PFSK-1 (cell line): ENCODE data around the gene CTXN1.

Source experiments
- POLR2AphosphoS5 ChIP-seq: IDR thresholded peaks from 2 replicates; pipeline ENCODE4 v1.6.1; 2012; ENCODE audit warnings: low read depth, mild to moderate bottlenecking, control low read depth, low read length, moderate library complexity
- REST ChIP-seq, 2 experiments: IDR thresholded peaks; 2 replicates each; pipeline versions ENCODE4 v1.6.1 to v1.8.0; 2011 to 2012; ENCODE audit warnings: low read depth in 2 of 2, low read length in 2 of 2, control low read depth in 1 of 2, inconsistent platforms in 1 of 2, mild to moderate bottlenecking in 1 of 2, moderate library complexity in 1 of 2; ENCODE audit not compliant: insufficient read depth in 1 of 2
- SIN3A ChIP-seq: IDR thresholded peaks from 2 replicates; pipeline ENCODE4 v1.6.1; 2012; ENCODE audit warnings: mild to moderate bottlenecking, low read length, moderate library complexity, borderline replicate concordance; ENCODE audit not compliant: insufficient read depth
- TAF1 ChIP-seq: IDR thresholded peaks from 2 replicates; pipeline ENCODE4 v1.6.1; 2012; ENCODE audit warnings: low read length, control low read depth, borderline replicate concordance; ENCODE audit not compliant: insufficient read depth

- TF ChIP-seq SIN3A: no peak
- no peak for TF ChIP-seq POLR2AphosphoS5
- TF ChIP-seq REST (IDR thresholded peaks at IDR 0.05; ENCODE audit: insufficient read depth in 1 of 2, low read depth in 2 of 2, low read length in 2 of 2): no peak
- no peak for TF ChIP-seq TAF1
These were observed 3.7 kb downstream of the CTXN1 start for GRCh38 chr19:7921967-7922835.
